Stomach (tissue), 9 donors: Measurements from ENCODE around the gene AGPAT4. TPM values are rescaled to one million over a fixed set of nuclear protein-coding genes. Genes with fewer than 3 reads are reported as not detected.
A peak's percentile ranks its signal among the peaks of the same experiment; 100 is the strongest.

Experiments used
- DNase-seq, 2 donors: peaks; one replicate each; pipeline versions ENCODE4 v3.0.0 to v3.0.0-alpha.2; 2013 to 2019
- H3K27ac ChIP-seq, 5 donors: fragments of 200-600 bp in 4 of 5; sonication (generic) in 4 of 5; one replicate each; pipeline ENCODE4 v1.5.1; 2013 to 2019; ENCODE audit warnings: mild to moderate bottlenecking in 1 of 5, moderate library complexity in 1 of 5
- H3K27me3 ChIP-seq, 3 donors: fragments of 200-600 bp; sonication (generic); one replicate each; pipeline ENCODE4 v1.5.1; 2017 to 2019; ENCODE audit warnings: mixed run types in 1 of 3
- H3K36me3 ChIP-seq, 4 donors: fragments of 200-600 bp; sonication (generic); 1 replicate in 3 of 4; 2 replicates in 1 of 4; pipeline ENCODE4 v1.5.1; 2016 to 2019
- H3K4me1 ChIP-seq, 4 donors: fragments of 200-600 bp; sonication (generic); one replicate each; pipeline ENCODE4 v1.5.1; 2016 to 2019
- H3K4me3 ChIP-seq, 4 donors: fragments of 200-600 bp; sonication (generic) in 3 of 4; one replicate each; pipeline ENCODE4 v1.5.1; 2016 to 2019; ENCODE audit warnings: mild to moderate bottlenecking in 1 of 4
- H3K9me3 ChIP-seq, 4 donors: fragments of 200-600 bp; sonication (generic); one replicate each; pipeline ENCODE4 v1.5.1; 2016 to 2019
- CTCF ChIP-seq, 7 experiments: fragments of 450-650 bp in 4 of 7; fragments of 200-600 bp in 3 of 7; sonication (generic) in 3 of 7; IDR thresholded peaks; one replicate each; pipeline ENCODE4 v1.5.1; 2016 to 2019; ENCODE audit warnings: antibody characterized with exemption in 7 of 7, control low read depth in 2 of 7, mild to moderate bottlenecking in 1 of 7
- EP300 ChIP-seq: sonication (generic); formaldehyde crosslinking; IDR thresholded peaks from one replicate; pipeline ENCODE4 v1.6.1; 2017; ENCODE audit warnings: antibody characterized with exemption
- POLR2A ChIP-seq, 4 donors: fragments of 450-650 bp; IDR thresholded peaks; one replicate each; pipeline ENCODE4 v1.6.1; 2016; ENCODE audit warnings: antibody characterized with exemption in 4 of 4, control low read depth in 2 of 4, mild to moderate bottlenecking in 1 of 4, moderate library complexity in 1 of 4
- POLR2AphosphoS5 ChIP-seq, 3 donors: sonication (generic); formaldehyde crosslinking; IDR thresholded peaks; one replicate each; pipeline ENCODE4 v1.6.1; 2016; ENCODE audit warnings: antibody characterized with exemption in 3 of 3
- WGBS, 5 donors: extraction: QIAGEN DNeasy Blood & Tissue Kit in 3 of 5; methylation state at CpG; one replicate each; pipeline versions ENCODE4 v1.1.5 to v1.1.7; 2013 to 2018; 5-methylcytosine and 5-hydroxymethylcytosine counted together
- intact Hi-C: fragments of 100-400 bp; cut with DNase I; formaldehyde crosslinking; loops from one replicate; pipeline ENCODE4 v1.15.1; 2023; ENCODE audit warnings: low total_unique reads
- polyA plus RNA-seq, 3 donors: library from polyadenylated mRNA; stranded (reverse); fragments of 200-250 nt; gene quantifications; one replicate each; pipeline ENCODE4 v1.2.3, GENCODE V29; 2013
- total RNA-seq, 5 donors: library from RNA; depleted of rRNA; stranded (reverse); fragments of >200 nt; gene quantifications; one replicate each; pipeline versions ENCODE4 v1.1.0 to v1.2.3, GENCODE V29; 2014 to 2016
- donor health status: healthy with polysubstance abuse.
- donor health status: Bipolar disorder and iron deficiency.
- donor health status: healthy.

The AGPAT4 gene
- total and polyA plus RNA-seq, 8 donors, result 0.46 to 15.8 (median 1.0) TPM

- no peaks in the 10 kb centered on the region for H3K27me3 ChIP-seq
- H3K9me3 ChIP-seq, result no peaks in the 10 kb centered on the region
- 81 to 89% (median 88%) methylated on average over 6 of the region's 6 CpGs for WGBS, 5 donors
- peaks cover 0 to 4% (median 0%) of the 10 kb centered on the region in 4 donors for H3K36me3 ChIP-seq
- no peak overlapping the region for H3K4me3 ChIP-seq
- H3K27ac ChIP-seq, result no peak overlapping the region
- TF ChIP-seq POLR2AphosphoS5 (IDR thresholded peaks at IDR 0.05), result no peak
- no peak for TF ChIP-seq CTCF (IDR thresholded peaks at IDR 0.05)
- no peak for TF ChIP-seq EP300
- TF ChIP-seq POLR2A (IDR thresholded peaks at IDR 0.05), result no peak
- DNase-seq, result no peak
- intact Hi-C loops, result no loop called here
- H3K4me1 ChIP-seq, result peaks cover 0 to under 1% (median 0%) of the 10 kb centered on the region in 4 donors
Observed at GRCh38 chr6:161245363-161245762, 28.5 kb downstream of the AGPAT4 start.

GRCh38 chr6:161244725-161245124, 29.1 kb downstream of the AGPAT4 start:
- no peak for DNase-seq
- no peak overlapping the region for H3K27ac ChIP-seq
- H3K27me3 ChIP-seq, result no peaks in the 10 kb centered on the region
- WGBS, 5 donors, result 85 to 96% (median 92%) methylated on average over 7 of the region's 7 CpGs
- H3K9me3 ChIP-seq, result no peaks in the 10 kb centered on the region
- TF ChIP-seq EP300 (no peak), POLR2A (IDR thresholded peaks at IDR 0.05) (no peak), CTCF (IDR thresholded peaks at IDR 0.05) (no peak), POLR2AphosphoS5 (IDR thresholded peaks at IDR 0.05) (no peak)
- H3K4me1 ChIP-seq, result peaks cover 0 to 3% (median 0%) of the 10 kb centered on the region in 4 donors
- H3K4me3 ChIP-seq, result no peak overlapping the region
- intact Hi-C loops, result no loop called here
- H3K36me3 ChIP-seq, result peaks cover 0 to 4% (median 0%) of the 10 kb centered on the region in 4 donors

GRCh38 chr6:161242779-161243693, 30.8 kb downstream of the AGPAT4 start:
- no peaks in the 10 kb centered on the region for H3K27me3 ChIP-seq
- intact Hi-C loops, result no loop called here
- peak in 1 of 2 donors; percentile 51 for DNase-seq
- H3K36me3 ChIP-seq, result peaks cover 0 to 4% (median 0%) of the 10 kb centered on the region in 4 donors
- TF ChIP-seq POLR2AphosphoS5 (IDR thresholded peaks at IDR 0.05) (no peak), CTCF (IDR thresholded peaks at IDR 0.05) (no peak), POLR2A (IDR thresholded peaks at IDR 0.05) (no peak), EP300 (no peak)
- no peaks in the 10 kb centered on the region for H3K9me3 ChIP-seq
- H3K4me1 ChIP-seq, result peaks cover 0 to 6% (median 0%) of the 10 kb centered on the region in 4 donors
- WGBS, 5 donors, result 74 to 87% (median 79%) methylated on average over 25 to 28 of the region's 28 CpGs
- H3K27ac ChIP-seq, result no peak overlapping the region
- no peak overlapping the region for H3K4me3 ChIP-seq

- Histone ChIP-seq H3K27ac (no peak overlapping the region), H3K4me1 (peaks cover 0 to 7% (median 0%) of the 10 kb centered on the region in 4 donors), H3K9me3 (no peaks in the 10 kb centered on the region), H3K4me3 (no peak overlapping the region), H3K27me3 (no peaks in the 10 kb centered on the region), H3K36me3 (peaks cover 0 to 4% (median 0%) of the 10 kb centered on the region in 4 donors)
- DNase-seq, result no peak
- no peak for TF ChIP-seq CTCF (IDR thresholded peaks at IDR 0.05)
- TF ChIP-seq POLR2AphosphoS5 (IDR thresholded peaks at IDR 0.05), result no peak
- no peak for TF ChIP-seq EP300
- TF ChIP-seq POLR2A (IDR thresholded peaks at IDR 0.05), result no peak
- intact Hi-C loops, result no loop called here
- WGBS, 5 donors, result 94 to 95% (median 94%) methylated on average over 10 of the region's 10 CpGs
Observed at GRCh38 chr6:161242113-161242512, 31.7 kb downstream of the AGPAT4 start.
